ENCODE data around the gene FAM169A.
"Not testable (repeated sequence)": the region's sequence is repeated elsewhere in the genome, so short reads cannot be mapped to it uniquely, and the experiment has no call there.

FAM169A gene, protein sequence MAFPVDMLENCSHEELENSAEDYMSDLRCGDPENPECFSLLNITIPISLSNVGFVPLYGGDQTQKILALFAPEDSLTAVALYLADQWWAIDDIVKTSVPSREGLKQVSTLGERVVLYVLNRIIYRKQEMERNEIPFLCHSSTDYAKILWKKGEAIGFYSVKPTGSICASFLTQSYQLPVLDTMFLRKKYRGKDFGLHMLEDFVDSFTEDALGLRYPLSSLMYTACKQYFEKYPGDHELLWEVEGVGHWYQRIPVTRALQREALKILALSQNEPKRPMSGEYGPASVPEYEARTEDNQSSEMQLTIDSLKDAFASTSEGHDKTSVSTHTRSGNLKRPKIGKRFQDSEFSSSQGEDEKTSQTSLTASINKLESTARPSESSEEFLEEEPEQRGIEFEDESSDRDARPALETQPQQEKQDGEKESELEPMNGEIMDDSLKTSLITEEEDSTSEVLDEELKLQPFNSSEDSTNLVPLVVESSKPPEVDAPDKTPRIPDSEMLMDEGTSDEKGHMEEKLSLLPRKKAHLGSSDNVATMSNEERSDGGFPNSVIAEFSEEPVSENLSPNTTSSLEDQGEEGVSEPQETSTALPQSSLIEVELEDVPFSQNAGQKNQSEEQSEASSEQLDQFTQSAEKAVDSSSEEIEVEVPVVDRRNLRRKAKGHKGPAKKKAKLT

GRCh38 chr5:74865804-74866595, at the start of gene FAM169A:
TSS of gene FAM169A (minus strand) at chr5:74866387. CDS start at chr5:74841676, 24,711 bp downstream.
- peak within 1 kb of the TSS; percentile 76 for H3K4me3 Mint-ChIP-seq
- peaks cover 38% of the 10 kb centered on the region for H3K27me3 Mint-ChIP-seq
- H3K27ac Mint-ChIP-seq = no peak within 1 kb of the TSS
- no peaks in the 10 kb centered on the region for H3K36me3 Mint-ChIP-seq (ENCODE audit: low read depth)
- intact Hi-C loops (cut with micrococcal nuclease) = no loop called here
- H3K4me1 Mint-ChIP-seq (ENCODE audit: low read depth) = peaks cover 13% of the 10 kb centered on the region
- no peaks in the 10 kb centered on the region for H3K9me3 Mint-ChIP-seq

DNA sequence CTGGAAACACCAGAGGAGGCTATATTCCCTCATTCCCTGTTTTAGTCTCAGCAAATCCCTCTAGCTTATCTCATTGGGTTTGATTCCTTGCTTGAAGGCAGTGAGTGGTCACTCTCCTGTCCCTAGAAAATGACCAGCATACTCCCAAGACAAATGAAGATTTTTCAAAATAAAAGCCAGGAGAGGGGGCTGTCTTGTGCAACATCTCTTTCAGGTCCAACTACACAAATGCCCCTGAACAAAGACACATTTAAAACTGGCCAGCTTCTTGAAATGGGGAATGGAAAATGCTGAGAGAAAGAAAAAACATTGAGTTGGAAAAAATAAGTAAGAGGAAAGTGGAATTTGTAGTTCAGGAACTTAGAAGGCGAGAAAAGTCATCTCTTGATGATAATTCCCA, 49.3 kb upstream of the FAM169A start:
- Mint-ChIP-seq H3K27ac (no peak overlapping the region), H3K9me3 (peaks cover 3% of the 10 kb centered on the region), H3K4me3 (no peak overlapping the region), H3K4me1 (ENCODE audit: low read depth) (no peaks in the 10 kb centered on the region), H3K36me3 (ENCODE audit: low read depth) (no peaks in the 10 kb centered on the region), H3K27me3 (peaks cover 2% of the 10 kb centered on the region)
- intact Hi-C loops (cut with micrococcal nuclease) = no loop called here

DNA sequence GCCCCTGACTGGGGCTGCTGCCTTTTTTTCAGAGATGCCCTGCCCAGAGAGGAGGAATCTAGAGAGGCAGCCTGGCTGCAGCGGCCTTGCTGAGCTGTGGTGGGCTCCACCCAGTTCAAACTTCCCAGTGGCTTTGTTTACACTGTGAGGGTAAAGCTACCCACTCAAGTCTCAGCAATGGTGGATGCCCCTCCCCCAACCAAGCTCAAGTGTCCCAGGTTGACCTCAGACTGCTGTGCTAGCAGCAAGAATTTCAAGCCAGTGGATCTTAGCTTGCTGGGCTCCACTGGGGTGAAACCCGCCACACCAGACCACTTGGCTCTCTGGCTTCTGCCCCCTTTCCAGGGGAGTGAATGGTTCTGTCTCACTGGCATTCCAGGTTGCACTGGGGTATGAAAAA, 45.2 kb upstream of the FAM169A start:
- H3K9me3 Mint-ChIP-seq; H3K4me3 Mint-ChIP-seq; H3K36me3 Mint-ChIP-seq (ENCODE audit: low read depth); intact Hi-C loops (cut with micrococcal nuclease); H3K4me1 Mint-ChIP-seq (ENCODE audit: low read depth); H3K27ac Mint-ChIP-seq; H3K27me3 Mint-ChIP-seq: not testable (repeated sequence)

DNA sequence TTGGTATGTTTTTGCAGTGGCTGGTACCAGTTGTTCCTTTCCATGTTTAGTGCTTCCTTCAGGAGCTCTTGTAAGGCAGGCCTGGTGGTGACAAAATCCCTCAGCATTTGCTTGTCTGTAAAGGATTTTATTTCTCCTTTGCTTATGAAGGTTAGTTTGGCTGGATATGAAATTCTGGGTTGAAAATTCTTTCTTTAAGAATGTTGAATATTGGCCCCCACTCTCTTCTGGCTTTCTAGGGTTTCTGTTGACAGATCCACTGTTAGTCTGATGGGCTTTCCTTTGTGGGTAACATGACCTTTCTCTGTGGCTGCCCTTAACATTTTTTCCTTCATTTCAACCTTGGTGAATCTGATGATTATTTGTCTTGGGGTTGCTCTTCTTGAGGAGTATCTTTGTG, 43.7 kb upstream of the FAM169A start:
- H3K4me3 Mint-ChIP-seq; H3K27ac Mint-ChIP-seq; H3K4me1 Mint-ChIP-seq (ENCODE audit: low read depth); H3K27me3 Mint-ChIP-seq; H3K36me3 Mint-ChIP-seq (ENCODE audit: low read depth); H3K9me3 Mint-ChIP-seq; intact Hi-C loops (cut with micrococcal nuclease): not testable (repeated sequence)

DNA sequence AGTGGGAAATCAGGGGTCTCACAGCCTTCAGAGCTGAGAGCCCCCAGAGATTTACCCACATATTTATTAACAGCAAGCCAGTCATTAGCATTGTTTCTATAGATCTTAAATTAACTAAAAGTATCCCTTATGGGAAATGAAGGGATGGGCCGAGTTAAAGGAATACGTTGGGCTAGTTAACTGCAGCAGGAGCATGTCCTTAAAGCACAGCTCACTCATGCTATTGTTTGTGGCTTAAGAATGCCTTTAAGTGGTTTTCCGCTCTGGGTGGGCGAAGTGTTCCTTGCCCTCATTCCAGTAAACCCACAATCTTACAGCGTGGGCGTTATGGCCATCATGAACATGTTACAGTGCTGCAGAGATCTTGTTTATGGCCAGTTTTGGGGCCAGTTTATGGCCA, 42.0 kb upstream of the FAM169A start:
- H3K4me3 Mint-ChIP-seq; H3K4me1 Mint-ChIP-seq (ENCODE audit: low read depth); intact Hi-C loops (cut with micrococcal nuclease); H3K27me3 Mint-ChIP-seq; H3K36me3 Mint-ChIP-seq (ENCODE audit: low read depth); H3K9me3 Mint-ChIP-seq; H3K27ac Mint-ChIP-seq: not testable (repeated sequence)

DNA sequence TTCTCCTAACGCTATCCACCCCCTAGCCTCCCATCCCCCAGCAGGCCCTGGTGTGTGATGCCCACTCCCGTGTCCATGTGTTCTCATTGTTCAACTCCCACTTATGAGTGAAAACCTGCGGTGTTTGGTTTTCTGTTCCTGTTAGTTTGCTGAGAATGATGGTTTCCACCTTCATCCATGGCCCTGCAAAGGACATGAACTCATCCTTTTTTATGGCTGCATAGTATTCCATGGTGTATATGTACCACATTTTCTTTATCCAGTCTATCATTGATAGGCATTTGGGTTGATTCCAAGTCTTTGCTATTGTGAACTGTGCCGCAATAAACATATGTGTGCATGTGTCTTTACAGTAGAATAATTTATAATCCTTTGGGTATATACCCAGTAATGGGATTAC, 38.5 kb upstream of the FAM169A start:
- H3K4me3 Mint-ChIP-seq; H3K27ac Mint-ChIP-seq; intact Hi-C loops (cut with micrococcal nuclease); H3K36me3 Mint-ChIP-seq (ENCODE audit: low read depth); H3K9me3 Mint-ChIP-seq; H3K4me1 Mint-ChIP-seq (ENCODE audit: low read depth); H3K27me3 Mint-ChIP-seq: not testable (repeated sequence)

GRCh38 chr5:74903165-74903787, 37.1 kb upstream of the FAM169A start:
- Mint-ChIP-seq H3K27ac (no peak overlapping the region), H3K4me3 (no peak overlapping the region), H3K27me3 (peaks cover 3% of the 10 kb centered on the region), H3K36me3 (ENCODE audit: low read depth) (no peaks in the 10 kb centered on the region), H3K9me3 (no peaks in the 10 kb centered on the region), H3K4me1 (ENCODE audit: low read depth) (no peaks in the 10 kb centered on the region)
- intact Hi-C loops (cut with micrococcal nuclease) = no loop called here

DNA sequence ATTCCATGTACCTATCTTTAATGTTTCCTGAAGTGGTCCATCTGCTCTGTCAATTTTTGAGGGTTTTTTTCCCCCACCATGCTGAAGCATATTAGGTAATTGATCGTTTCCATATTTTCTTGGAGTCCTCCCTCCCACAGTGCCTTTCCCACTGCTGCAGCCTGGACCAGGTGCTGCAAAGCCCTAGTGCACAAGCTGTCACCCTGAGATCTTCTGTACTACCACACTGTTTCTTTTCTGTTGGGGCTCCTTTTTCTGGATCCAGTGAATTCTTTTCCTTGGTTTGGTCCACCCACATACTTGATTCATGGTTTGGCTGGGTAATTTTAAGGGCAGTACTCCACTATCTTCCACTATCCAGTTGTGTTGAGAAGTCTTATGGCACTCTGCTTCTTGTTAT, 30.9 kb upstream of the FAM169A start:
- Mint-ChIP-seq H3K4me1 (ENCODE audit: low read depth) (no peaks in the 10 kb centered on the region), H3K4me3 (no peak overlapping the region), H3K27me3 (no peaks in the 10 kb centered on the region), H3K36me3 (ENCODE audit: low read depth) (no peaks in the 10 kb centered on the region), H3K27ac (no peak overlapping the region), H3K9me3 (peaks cover 10% of the 10 kb centered on the region)
- intact Hi-C loops (cut with micrococcal nuclease) = no loop called here

DNA sequence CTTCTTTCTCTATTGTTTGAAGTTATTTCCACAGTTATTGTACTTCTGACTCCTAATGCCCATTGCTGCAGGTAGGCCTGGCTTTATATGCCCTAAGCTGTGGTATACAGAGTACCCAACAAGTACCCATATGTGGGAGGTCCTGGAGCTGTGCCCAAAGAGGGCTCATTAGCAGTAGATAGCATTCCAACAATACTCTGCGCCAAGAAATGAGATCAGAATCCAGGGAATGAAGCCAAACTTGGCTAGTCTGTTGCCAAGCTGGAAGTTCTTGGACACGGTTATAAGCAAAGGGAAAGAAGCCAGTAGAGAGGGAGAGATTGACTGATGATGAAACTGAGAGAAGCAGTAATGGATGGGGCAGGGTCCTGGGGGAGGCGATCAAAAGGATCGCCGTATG, 29.7 kb upstream of the FAM169A start:
- Mint-ChIP-seq H3K27ac (no peak overlapping the region), H3K9me3 (peaks cover 10% of the 10 kb centered on the region), H3K4me3 (no peak overlapping the region), H3K36me3 (ENCODE audit: low read depth) (no peaks in the 10 kb centered on the region), H3K27me3 (no peaks in the 10 kb centered on the region), H3K4me1 (ENCODE audit: low read depth) (no peaks in the 10 kb centered on the region)
- intact Hi-C loops (cut with micrococcal nuclease) = no loop called here

- Mint-ChIP-seq H3K9me3 (peaks cover 10% of the 10 kb centered on the region), H3K27ac (no peak overlapping the region), H3K4me3 (no peak overlapping the region), H3K4me1 (ENCODE audit: low read depth) (peaks cover 5% of the 10 kb centered on the region), H3K36me3 (ENCODE audit: low read depth) (no peaks in the 10 kb centered on the region), H3K27me3 (no peaks in the 10 kb centered on the region)
- intact Hi-C loops (cut with micrococcal nuclease) = no loop called here
Observed at GRCh38 chr5:74894351-74894750, 28.2 kb upstream of the FAM169A start.

- H3K27ac Mint-ChIP-seq = no peak overlapping the region
- intact Hi-C loops (cut with micrococcal nuclease) = no loop called here
- H3K4me3 Mint-ChIP-seq = no peak overlapping the region
- no peaks in the 10 kb centered on the region for H3K27me3 Mint-ChIP-seq
- peaks cover 10% of the 10 kb centered on the region for H3K9me3 Mint-ChIP-seq
- peaks cover 13% of the 10 kb centered on the region for H3K4me1 Mint-ChIP-seq (ENCODE audit: low read depth)
- H3K36me3 Mint-ChIP-seq (ENCODE audit: low read depth) = no peaks in the 10 kb centered on the region
Observed at GRCh38 chr5:74892921-74893320, 26.7 kb upstream of the FAM169A start.

- Mint-ChIP-seq H3K36me3 (ENCODE audit: low read depth) (no peaks in the 10 kb centered on the region), H3K4me1 (ENCODE audit: low read depth) (peaks cover 13% of the 10 kb centered on the region), H3K27me3 (no peaks in the 10 kb centered on the region), H3K4me3 (no peak overlapping the region), H3K9me3 (peaks cover 4% of the 10 kb centered on the region), H3K27ac (no peak overlapping the region)
- intact Hi-C loops (cut with micrococcal nuclease) = no loop called here
Observed at GRCh38 chr5:74889523-74890105, 23.4 kb upstream of the FAM169A start.

GRCh38 chr5:74888117-74888516, 21.9 kb upstream of the FAM169A start:
- H3K4me1 Mint-ChIP-seq (ENCODE audit: low read depth) = peaks cover 13% of the 10 kb centered on the region
- no peaks in the 10 kb centered on the region for H3K9me3 Mint-ChIP-seq
- no peaks in the 10 kb centered on the region for H3K36me3 Mint-ChIP-seq (ENCODE audit: low read depth)
- H3K27ac Mint-ChIP-seq = no peak overlapping the region
- no peak overlapping the region for H3K4me3 Mint-ChIP-seq
- H3K27me3 Mint-ChIP-seq = no peaks in the 10 kb centered on the region
- intact Hi-C loops (cut with micrococcal nuclease) = no loop called here
